Gastroesophageal sphincter (tissue), 3 donors: ENCODE measurements around the gene FGFR4.

Experiments
- CTCF ChIP-seq, 4 experiments: fragments of 200-600 bp in 2 of 4; fragments of 450-650 bp in 2 of 4; sonication (generic) in 1 of 4; IDR thresholded peaks; one replicate each; pipeline ENCODE4 v1.5.1; 2017 to 2019; ENCODE audit warnings: antibody characterized with exemption in 4 of 4, mild to moderate bottlenecking in 2 of 4, moderate library complexity in 2 of 4
- EP300 ChIP-seq: sonication (generic); formaldehyde crosslinking; IDR thresholded peaks from one replicate; pipeline ENCODE4 v1.6.1; 2017; ENCODE audit warnings: antibody characterized with exemption, mild to moderate bottlenecking
- POLR2A ChIP-seq, 2 donors: fragments of 450-650 bp; IDR thresholded peaks; one replicate each; pipeline ENCODE4 v1.6.1; 2017; ENCODE audit warnings: antibody characterized with exemption in 2 of 2, mild to moderate bottlenecking in 2 of 2, moderate library complexity in 1 of 2

GRCh38 chr5:177140312-177140711 is 53.6 kb downstream of the FGFR4 start:
- no peak for TF ChIP-seq POLR2A (IDR thresholded peaks at IDR 0.05)
- TF ChIP-seq CTCF (IDR thresholded peaks at IDR 0.05): no peak
- no peak for TF ChIP-seq EP300
